ENCODE measurements around the gene MED28.
A peak's percentile ranks its signal among the peaks of the same experiment; 100 is the strongest.
"Not testable (repeated sequence)": the region's sequence is repeated elsewhere in the genome, so short reads cannot be mapped to it uniquely, and the experiment has no call there.

MED28 gene, protein sequence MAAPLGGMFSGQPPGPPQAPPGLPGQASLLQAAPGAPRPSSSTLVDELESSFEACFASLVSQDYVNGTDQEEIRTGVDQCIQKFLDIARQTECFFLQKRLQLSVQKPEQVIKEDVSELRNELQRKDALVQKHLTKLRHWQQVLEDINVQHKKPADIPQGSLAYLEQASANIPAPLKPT

DNA sequence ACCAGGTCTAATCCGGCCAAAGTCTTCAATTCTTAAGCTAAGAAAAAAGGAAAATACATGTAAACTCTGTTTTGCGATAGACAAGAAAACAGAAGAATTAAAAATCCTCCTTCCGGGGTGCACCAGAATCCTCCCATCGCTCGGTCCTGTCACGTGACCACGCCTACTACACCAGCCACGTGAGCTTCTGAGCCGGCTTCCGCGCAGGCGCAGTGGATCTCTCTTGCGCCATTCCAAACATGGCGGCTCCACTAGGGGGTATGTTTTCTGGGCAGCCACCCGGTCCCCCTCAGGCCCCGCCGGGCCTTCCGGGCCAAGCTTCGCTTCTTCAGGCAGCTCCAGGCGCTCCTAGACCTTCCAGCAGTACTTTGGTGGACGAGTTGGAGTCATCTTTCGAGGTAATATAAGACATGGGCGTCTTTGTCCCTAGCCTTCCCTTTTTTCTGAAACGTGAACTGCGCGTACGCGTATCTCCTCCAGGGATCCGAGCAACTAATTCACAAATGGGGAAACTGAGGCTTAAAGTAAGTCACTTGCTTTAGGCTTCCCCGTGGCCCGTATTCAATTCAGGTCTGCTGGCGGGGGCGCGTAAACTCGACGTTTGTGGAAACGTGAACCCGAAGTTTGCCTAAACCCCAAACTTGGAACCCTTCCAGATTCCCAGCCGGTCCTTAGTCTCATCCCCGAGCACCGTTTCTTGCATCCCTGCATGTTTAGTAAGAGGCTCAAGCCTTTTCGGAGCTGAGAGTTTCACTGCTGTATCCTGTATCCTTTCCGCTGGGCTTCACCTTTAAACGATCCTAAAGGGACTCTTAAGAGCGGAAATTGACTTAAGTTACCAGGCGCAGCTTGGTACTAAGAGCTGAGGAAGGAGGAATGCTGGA, at the start of gene MED28:
TSS of gene MED28 (plus strand) at position 226 of the 884 bp plus-strand sequence. CDS start at position 240, 14 bp downstream.
- Histone ChIP-seq H3K36me3 (ENCODE audit: insufficient read depth, low read length) (peaks cover 10% of the 10 kb centered on the region; the same call in 1 of the 2 replicates), H3K9ac (ENCODE audit: insufficient read length) (peak within 1 kb of the TSS; percentile 98), H3K9me3 (ENCODE audit: low read depth, low read length) (no peaks in the 10 kb centered on the region), H3K27ac (peak within 1 kb of the TSS; percentile 54; the same call in 1 of the 2 replicates), H3K4me3 (peak within 1 kb of the TSS; percentile 92)
- peak; percentile 56 for DNase-seq (ENCODE audit: low read depth, low spot score)
- TF ChIP-seq POLR2AphosphoS5 (IDR thresholded peaks at IDR 0.05; ENCODE audit: borderline replicate concordance, low read depth, low read length) (peak; percentile 86), EZH2 (IDR thresholded peaks at IDR 0.05) (no peak)

DNA sequence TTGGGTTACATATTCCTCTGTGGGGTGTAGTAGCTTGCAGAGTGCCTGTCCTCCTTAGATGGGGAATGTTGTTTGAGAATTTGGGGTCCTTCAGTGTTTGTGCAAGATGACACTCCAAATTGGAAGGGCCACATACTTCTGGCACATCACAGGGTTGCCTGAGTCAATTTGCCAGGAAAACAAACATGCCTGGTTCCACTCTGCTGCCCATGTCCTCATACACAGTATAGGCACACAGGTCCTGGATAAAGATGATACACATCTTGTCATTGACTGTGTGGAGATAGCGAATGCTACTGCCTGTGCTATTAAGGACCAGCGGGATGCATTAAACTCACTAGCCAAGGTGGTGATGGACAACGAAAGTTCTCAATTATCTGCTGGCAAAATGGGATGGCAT, 48.6 kb upstream of the MED28 start:
- no peak overlapping the region for H3K27ac ChIP-seq
- H3K9ac ChIP-seq (ENCODE audit: insufficient read length): no peak overlapping the region
- H3K36me3 ChIP-seq (ENCODE audit: insufficient read depth, low read length): no peaks in the 10 kb centered on the region
- no peak for DNase-seq (ENCODE audit: low read depth, low spot score)
- no peak overlapping the region for H3K4me3 ChIP-seq
- no peaks in the 10 kb centered on the region for H3K9me3 ChIP-seq (ENCODE audit: low read depth, low read length)
- no peak for TF ChIP-seq EZH2 (IDR thresholded peaks at IDR 0.05)
- TF ChIP-seq FOXP2 (optimal IDR thresholded peaks at IDR 0.05; ENCODE audit: control extremely low read depth, extremely low read length, insufficient read depth): no peak
- TF ChIP-seq POLR2AphosphoS5 (IDR thresholded peaks at IDR 0.05; ENCODE audit: borderline replicate concordance, low read depth, low read length): no peak

DNA sequence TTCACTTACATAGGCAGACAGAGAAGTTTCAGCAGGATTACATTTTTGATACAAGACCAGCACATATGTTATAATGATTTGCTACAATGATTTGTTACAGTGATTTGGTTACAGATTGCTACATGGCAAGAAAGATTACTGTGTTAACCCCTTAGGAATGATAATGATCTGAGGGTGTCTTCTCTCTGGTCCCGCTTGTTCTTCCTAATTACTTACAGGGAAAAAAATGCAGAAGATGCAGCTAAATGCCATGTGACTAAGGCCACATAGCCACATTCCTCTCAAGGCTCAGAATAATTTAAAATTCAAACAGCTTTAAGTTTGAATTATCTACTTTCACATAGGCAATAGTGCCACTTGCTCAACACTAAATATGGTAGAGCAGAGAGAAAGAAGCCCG, 47.2 kb upstream of the MED28 start:
- H3K27ac ChIP-seq: no peak overlapping the region
- DNase-seq (ENCODE audit: low read depth, low spot score): no peak
- no peak overlapping the region for H3K4me3 ChIP-seq
- H3K9ac ChIP-seq (ENCODE audit: insufficient read length): no peak overlapping the region
- no peak for TF ChIP-seq FOXP2 (optimal IDR thresholded peaks at IDR 0.05; ENCODE audit: control extremely low read depth, extremely low read length, insufficient read depth)
- no peak for TF ChIP-seq EZH2 (IDR thresholded peaks at IDR 0.05)
- TF ChIP-seq POLR2AphosphoS5 (IDR thresholded peaks at IDR 0.05; ENCODE audit: borderline replicate concordance, low read depth, low read length): no peak
- H3K9me3 ChIP-seq (ENCODE audit: low read depth, low read length): no peaks in the 10 kb centered on the region
- no peaks in the 10 kb centered on the region for H3K36me3 ChIP-seq (ENCODE audit: insufficient read depth, low read length)

DNA sequence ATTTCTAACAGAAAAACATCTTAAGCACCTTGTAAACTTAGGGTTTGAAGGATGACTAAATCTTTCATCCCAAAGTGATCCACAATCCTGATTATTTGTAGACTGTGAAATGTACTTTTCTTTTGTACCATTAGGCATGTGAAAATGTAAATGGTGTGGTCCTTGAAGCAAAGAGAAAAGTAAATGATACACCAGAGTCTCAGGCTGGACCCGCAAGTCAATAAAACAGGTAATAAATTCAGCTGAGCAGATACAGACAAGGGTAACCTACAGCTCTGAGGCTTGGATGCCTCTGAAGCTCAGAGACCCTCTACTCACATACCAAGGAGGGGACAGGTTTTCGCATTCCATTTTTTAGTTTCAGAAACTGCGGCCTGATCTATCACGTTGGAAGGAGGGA, 40.2 kb upstream of the MED28 start:
- no peaks in the 10 kb centered on the region for H3K36me3 ChIP-seq (ENCODE audit: insufficient read depth, low read length)
- no peak for DNase-seq (ENCODE audit: low read depth, low spot score)
- H3K27ac ChIP-seq: no peak overlapping the region
- no peak overlapping the region for H3K9ac ChIP-seq (ENCODE audit: insufficient read length)
- H3K9me3 ChIP-seq (ENCODE audit: low read depth, low read length): no peaks in the 10 kb centered on the region
- H3K4me3 ChIP-seq: no peak overlapping the region
- no peak for TF ChIP-seq POLR2AphosphoS5 (IDR thresholded peaks at IDR 0.05; ENCODE audit: borderline replicate concordance, low read depth, low read length)
- TF ChIP-seq FOXP2 (optimal IDR thresholded peaks at IDR 0.05; ENCODE audit: control extremely low read depth, extremely low read length, insufficient read depth): no peak
- TF ChIP-seq EZH2 (IDR thresholded peaks at IDR 0.05): no peak

DNA sequence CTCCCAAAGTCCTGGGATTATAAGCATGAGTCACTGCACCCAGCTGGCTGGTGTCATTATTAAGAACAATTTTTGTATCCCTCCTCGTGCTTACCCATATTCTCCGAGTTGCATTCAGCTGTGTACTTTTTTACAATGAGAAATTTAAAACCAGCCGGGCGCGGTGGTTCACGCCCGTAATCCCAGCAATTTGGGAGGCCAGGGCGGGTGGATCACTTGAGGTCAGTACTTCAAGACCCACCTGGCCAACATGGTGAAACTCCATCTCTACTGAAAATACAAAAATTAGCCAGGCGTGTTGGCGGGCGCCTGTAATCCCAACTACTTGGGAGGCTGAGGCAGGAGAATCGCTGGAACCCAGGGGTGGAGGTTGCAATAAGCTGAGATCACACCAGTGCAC, 39.3 kb upstream of the MED28 start:
- not testable (repeated sequence) for H3K9ac ChIP-seq (ENCODE audit: insufficient read length); H3K4me3 ChIP-seq; DNase-seq (ENCODE audit: low read depth, low spot score); H3K27ac ChIP-seq; H3K36me3 ChIP-seq (ENCODE audit: insufficient read depth, low read length); H3K9me3 ChIP-seq (ENCODE audit: low read depth, low read length)

DNA sequence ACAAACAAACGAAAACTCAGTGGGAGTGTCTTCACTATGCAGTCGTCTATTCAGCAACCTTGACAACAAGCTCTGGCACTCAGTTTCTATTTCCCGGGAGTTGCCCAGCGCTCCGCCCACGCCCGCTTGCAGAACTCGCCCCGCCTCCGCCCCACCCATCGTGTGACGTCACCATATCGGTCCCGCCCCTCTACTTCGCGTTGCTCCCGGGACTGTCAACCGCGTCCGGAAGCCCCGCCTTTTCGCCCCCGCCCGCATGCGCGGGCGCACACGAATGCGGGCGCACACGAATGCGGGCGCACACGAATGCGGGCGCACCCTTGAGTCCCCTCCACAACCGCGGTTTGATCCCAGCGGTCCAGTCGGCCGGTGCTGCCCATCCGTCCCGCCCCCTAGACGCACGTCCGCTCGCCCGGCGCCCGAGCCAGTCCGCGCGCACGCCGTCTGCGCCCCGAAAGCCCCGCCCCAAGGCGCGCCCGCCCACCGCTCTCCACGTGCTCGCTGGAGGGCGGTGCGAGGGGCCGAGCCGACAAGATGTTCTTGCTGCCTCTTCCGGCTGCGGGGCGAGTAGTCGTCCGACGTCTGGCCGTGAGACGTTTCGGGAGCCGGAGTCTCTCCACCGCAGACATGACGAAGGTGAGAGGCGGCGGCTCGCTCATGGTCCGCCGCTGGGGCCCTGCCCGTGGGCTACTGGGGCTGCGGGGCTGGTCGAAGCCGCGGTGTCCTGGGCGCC, 37.3 kb upstream of the MED28 start, which contains the start of gene LAP3:
TSS of gene LAP3 (plus strand) at position 267 of the 733 bp plus-strand sequence. CDS start at position 535, 268 bp downstream.
- peak within 1 kb of the TSS; percentile 73 for H3K9ac ChIP-seq (ENCODE audit: insufficient read length)
- peak; percentile 37 for DNase-seq (ENCODE audit: low read depth, low spot score)
- TF ChIP-seq POLR2AphosphoS5 (IDR thresholded peaks at IDR 0.05; ENCODE audit: borderline replicate concordance, low read depth, low read length): peak; percentile 81
- TF ChIP-seq FOXP2 (optimal IDR thresholded peaks at IDR 0.05; ENCODE audit: control extremely low read depth, extremely low read length, insufficient read depth): no peak
- H3K36me3 ChIP-seq (ENCODE audit: insufficient read depth, low read length): no peaks in the 10 kb centered on the region
- peak within 1 kb of the TSS; percentile 84 for H3K4me3 ChIP-seq
- H3K27ac ChIP-seq: no peak within 1 kb of the TSS
- H3K9me3 ChIP-seq (ENCODE audit: low read depth, low read length): no peaks in the 10 kb centered on the region

DNA sequence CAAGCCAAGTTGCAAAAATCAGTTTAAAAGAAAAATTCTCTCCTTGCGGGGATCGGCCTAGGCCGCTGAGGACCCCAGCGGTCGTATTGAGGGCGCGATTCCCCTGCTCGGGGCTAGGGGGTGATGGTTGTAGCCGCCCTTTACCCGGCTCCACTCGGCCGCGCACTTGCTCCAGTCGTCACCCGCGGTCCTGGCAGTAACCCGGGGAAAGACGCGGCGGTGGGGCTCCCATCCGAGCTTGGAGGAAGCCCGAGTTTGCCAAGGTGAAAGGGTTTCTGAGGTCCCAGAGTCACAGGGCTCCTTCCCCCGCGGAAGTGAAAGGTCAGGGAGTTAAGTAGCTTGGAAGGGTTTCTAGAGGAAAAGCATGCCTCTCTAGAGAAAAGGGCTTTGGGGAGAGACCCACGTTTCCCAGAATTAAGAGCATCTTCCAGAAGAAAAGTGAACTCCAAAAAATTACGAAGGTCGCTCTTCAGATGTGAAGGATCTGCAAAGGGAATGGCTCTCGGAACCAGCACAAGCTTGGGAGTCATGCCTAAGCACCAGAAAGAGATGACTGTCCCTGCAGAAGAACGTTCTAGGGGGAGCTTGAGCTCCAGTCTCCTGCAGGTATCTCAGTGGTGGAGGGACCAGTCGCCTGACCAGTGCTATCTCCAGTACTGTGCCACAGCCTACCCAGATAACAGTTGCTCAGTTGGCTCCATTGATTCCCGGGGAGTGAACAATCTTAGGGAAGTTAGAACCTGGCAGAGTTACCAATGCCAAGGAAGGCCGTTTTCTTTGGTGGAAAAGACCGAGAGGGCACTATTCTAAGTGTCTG, 36.6 kb upstream of the MED28 start:
- H3K27ac ChIP-seq: no peak overlapping the region
- no peaks in the 10 kb centered on the region for H3K9me3 ChIP-seq (ENCODE audit: low read depth, low read length)
- no peaks in the 10 kb centered on the region for H3K36me3 ChIP-seq (ENCODE audit: insufficient read depth, low read length)
- TF ChIP-seq POLR2AphosphoS5 (IDR thresholded peaks at IDR 0.05; ENCODE audit: borderline replicate concordance, low read depth, low read length) (no peak), FOXP2 (optimal IDR thresholded peaks at IDR 0.05; ENCODE audit: control extremely low read depth, extremely low read length, insufficient read depth) (no peak), EZH2 (IDR thresholded peaks at IDR 0.05) (no peak)
- H3K4me3 ChIP-seq: peak overlapping the region; percentile 84
- DNase-seq (ENCODE audit: low read depth, low spot score): no peak
- H3K9ac ChIP-seq (ENCODE audit: insufficient read length): peak overlapping the region; percentile 73

Data from SK-N-MC (cell line).